Inflammatory macrophage treated with lipopolysaccharide for 1 hour (primary cell): ENCODE results near the gene RPL12.

Source experiments
- DNase-seq, 2 donors: peaks; one replicate each; pipeline ENCODE4 v3.0.0-alpha.2; 2020 to 2022

The RPL12 gene

DNA sequence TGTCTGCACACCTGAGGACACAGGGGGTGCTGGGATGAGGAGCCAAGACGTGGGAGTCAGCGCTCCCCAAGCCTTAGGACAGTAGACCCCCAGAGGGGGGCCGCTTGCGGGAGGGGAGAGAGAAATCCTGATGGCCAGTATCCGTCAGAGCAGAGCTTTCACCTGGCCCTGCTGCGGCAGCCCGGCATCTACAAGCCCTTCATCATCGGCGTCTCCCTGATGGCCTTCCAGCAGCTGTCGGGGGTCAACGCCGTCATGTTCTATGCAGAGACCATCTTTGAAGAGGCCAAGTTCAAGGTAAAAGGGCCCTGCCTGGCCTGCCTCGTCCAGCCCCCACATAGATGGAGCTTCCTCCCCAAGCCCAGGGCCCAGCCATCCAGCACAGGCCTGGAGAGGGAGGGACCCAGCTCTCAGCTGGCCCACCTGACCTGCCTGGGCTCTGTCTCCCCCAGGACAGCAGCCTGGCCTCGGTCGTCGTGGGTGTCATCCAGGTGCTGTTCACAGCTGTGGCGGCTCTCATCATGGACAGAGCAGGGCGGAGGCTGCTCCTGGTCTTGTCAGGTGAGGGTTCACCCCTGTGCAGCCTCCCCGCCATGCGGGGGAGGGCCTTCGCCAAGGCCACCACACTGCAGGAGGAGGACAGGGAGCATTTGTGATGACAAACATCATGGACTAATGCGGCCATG is 47.6 kb downstream of the RPL12 start:
- DNase-seq = no peak

GRCh38 chr9:127402401-127403090 is 48.7 kb downstream of the RPL12 start:
- DNase-seq = no peak

GRCh38 chr9:127399736-127400269 is 51.4 kb downstream of the RPL12 start:
- no peak for DNase-seq

DNA sequence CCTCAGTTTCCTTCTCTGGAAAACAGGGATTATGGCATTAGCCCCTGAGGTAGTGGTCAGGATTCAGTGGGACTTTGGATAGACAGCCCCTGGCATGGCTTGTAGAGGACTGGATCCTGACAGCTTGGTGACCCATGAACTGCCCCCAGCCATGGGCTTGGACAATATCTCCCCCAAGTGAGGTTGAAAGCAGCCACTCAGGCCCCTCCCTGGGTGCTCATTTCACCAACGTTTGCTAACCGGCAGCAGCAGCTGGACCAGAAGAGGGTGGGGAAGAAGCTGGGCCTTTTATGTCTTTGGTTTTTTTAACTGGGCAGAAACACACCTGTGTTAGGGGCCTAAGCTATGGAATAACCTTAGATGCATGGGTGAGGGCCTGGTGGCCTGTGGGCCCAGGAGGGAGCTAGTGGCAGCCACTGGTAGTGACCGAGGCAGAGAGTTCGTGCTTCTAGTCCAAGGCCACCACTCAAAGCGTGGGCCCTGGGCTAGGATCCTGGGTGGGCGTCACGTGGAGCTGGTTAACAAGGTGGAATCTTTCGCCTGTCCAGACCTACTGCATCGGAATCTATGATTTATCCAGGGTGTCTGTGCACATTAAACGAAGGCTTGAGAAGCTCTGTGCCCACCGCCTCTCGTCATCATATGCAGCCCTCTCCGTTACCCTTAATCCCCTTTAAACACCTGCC is 52.3 kb downstream of the RPL12 start:
- DNase-seq = no peak

DNA sequence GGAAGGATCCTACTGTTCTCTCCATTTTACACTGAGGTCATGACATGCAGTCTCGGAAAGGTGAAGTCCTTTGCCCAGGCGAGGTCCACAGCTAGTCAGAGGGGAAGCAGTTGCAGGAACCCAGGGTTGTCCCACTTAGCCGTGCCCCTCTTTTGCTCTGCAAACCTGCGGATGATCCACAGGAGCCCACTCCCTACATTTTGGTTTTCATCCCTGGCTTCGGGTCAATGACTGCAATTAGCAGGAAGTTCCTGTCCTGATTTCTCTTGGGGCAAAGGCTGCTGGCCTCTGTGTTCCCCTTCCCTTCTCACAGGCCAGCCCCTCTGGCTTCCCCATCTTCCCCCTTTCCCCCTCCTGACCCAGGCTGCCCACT is 52.9 kb downstream of the RPL12 start:
- DNase-seq = no peak
